HG03457 (cell line): ENCODE measurements around the gene LIX1L.

Experiments
- ATAC-seq: cut with Tn5 transposase; IDR thresholded peaks from one replicate; pipeline ENCODE4 v1.9.1; 2021; ENCODE audit warnings: moderate number of reproducible peaks; ENCODE audit not compliant: unreplicated experiment

The LIX1L gene

DNA sequence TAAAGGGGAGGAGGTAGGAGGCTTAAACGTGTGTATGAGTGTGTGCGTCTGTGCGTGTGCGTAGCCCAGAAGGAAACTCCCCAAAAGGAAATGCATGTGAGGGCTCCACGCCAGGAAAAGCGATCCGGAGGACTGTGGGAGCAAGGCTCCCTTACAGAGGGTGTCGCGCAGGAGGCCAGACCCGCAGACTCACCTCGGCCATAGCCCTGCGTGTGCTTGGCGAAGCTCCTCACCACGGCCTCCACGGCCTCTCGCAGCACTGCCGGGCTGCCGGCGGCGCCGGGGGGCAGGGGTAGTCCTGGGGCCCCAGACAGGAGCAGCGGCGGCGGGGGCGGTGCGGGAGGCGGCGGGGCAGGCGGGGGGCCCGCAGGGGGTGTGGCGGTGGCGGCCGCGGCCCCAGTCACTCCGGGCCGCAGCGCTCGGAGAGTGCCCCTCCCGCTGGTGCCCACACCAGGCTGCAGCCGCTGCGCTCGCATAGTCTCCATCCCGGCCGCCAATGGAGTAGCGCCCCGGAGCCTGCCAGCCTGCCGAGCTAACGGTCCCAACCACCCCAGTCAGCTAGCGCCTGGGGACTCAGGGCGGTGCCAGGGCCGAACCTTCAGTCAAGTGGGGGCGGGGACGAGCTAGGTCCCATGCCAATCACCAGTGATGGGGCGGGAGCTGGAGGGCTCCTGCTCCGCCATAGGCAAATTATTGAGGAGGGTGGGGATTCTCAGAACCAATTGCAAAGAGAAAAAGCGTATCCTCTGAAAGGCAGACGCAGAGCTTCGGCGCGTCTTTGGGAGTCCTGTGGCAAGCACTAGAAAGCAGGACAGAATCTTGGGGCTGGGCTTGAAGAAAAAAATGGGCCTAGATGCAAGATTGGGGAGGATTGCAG, at the start of gene LIX1L:
Gene LIX1L, minus strand, starts transcription at position 575 of the 877 bp plus-strand sequence. Its CDS starts 90 bp downstream, at position 485.
- ATAC-seq, result peak; percentile 74

DNA sequence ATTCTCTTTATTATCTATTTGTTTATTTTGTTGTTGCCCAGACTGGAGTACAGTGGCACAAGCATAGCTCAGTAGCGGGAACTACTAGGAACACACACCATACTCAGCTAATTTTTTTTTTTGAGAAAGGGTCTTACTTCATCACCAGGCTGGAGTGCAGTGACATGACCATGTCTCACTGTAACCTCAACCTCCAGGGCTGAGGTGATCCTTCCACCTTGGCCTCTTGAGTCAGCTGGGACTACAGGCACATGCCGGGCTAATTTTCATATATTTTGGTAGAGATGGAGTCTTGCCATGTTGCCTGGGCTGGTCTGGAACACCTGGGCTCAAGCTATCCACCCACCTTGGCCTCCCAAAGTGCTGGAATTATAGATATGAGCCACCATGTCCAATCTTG, 43.9 kb upstream of the LIX1L start:
- no peak for ATAC-seq

DNA sequence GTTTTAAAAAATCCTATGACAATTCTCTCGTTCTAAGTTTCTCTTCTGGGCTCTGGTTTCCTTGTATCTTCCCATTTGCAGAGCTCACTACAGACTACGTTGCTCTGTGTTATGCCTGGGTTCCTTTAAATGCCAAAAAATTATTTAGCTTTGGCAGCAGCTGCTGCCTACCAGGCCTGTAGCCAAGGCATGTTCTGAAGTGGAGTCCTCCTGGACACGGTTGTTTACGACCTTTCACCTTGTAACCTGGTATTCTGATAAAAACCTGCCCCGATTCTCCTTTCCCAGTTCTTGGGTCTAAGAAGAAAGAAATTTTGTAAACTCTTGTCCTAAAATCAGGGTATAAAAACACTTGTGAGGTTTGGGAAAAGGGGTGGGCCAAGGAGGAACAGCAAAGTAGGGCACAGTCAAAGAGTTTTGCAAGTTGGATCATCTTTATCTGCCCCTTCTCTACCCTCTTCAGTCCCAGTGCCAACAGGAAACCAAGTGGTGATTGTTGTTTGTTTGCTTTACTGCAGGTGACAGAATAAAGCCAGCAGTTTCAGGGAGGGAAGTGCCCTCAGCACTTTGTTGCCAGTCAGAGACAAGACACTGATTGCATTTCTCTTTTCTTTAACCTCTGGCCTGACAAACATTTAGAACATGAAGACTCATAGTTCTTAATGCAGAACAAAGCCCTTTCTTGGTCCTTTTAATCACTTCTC, 41.7 kb upstream of the LIX1L start:
- ATAC-seq, result no peak

DNA sequence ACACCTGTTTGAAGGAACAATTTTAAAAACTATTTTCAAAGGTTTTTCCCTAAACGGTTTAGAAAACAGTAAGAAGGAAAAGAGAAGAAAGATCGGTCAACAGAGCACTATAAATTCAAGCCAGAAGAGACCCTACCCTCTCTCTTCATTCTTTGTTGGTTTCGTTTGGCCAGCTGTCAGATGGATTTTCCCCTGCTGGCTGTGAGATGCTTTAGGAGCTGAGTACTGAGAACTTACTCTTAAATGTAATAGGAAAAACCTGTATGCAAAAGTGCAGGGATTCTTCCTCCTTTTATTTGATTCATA, 39.9 kb upstream of the LIX1L start:
- ATAC-seq, result no peak

DNA sequence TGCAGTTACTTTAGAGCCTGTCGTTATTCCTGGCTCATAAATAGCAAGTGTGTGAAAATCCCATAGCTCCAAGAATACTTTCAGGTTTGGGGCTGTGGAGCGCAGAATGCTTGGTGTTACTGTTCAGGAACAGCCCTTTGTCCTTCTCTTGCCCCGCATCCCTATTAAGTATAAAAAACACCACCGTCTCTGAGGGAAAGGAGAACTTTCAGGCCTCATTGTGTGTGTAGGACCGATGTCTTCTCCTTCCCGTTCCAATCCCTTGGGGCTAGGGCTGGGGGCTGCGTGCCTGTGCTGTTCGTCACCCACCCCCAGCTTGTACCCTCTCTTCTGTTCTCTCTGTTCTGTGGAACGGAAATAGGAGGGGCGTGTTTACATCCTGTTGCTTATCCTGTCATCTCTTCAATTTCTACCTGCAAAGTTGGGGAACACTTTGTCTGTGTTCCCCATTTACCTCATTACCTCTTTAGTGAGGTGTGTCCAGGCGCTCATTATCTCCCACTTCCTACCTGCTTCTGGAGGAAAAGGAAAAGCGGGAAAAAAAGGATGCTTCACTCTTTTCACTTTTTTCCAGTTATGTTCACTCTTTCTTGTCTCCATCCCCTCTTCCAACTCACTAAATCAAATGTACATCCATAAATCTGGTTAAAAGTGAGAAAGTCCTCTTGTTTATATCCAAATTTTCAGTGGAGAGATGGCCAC, 39.4 kb upstream of the LIX1L start:
- no peak for ATAC-seq

DNA sequence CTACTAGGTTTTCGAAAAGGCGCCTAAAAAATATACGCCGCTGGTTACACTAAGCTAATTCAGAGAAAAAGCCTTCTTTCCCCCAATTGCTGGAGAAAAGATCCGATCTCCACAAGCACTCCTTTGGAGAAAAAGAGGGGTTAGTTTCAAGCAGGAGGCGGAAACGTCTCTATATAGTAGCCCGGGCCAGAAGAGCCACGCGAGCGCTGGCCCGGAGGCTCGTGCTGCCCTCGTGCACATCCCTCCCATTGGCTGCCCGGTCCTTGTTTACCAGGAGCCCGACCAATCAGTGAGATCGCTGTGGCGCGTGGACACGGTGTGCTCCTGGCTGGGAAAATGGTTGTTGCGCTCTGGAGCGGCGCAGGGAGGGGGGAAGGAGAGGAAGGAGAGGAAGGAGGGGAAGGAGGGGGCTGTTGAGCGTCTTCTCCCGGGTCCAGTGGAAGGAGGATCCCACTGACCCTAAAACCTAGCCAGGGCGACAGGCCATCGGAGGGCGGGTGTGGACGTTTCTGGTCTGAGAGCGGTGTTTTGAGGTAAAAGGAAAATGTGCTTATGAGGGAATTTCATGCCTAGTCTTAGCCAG, 38.7 kb upstream of the LIX1L start, which contains the start of gene TXNIP:
Gene TXNIP, minus strand, starts transcription at position 147 of the 583 bp plus-strand sequence. CDS start 313 bp downstream, outside the sequence.
- peak; percentile 71 for ATAC-seq

DNA sequence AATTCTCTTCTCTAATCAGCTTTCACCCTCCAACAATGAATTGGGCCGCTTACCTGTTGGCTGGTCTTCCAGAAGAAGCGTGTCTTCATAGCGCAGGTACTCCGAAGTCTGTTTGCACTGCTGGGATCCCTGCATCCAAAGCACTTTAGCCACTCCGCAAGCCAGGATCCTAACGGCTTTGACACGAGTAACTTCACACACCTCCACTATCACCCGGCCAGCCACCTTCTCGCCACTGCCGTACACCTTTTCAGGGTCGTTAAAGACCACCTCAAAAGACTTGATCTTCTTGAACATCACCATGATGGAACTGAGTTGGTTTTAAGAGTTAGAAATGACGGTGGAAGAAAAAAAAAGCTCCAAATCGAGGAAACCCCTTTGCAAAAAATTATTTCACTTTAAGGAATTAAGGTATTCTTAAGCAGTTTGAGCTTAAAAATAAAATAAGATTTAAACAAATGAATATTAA, 38.2 kb upstream of the LIX1L start:
- ATAC-seq, result no peak

DNA sequence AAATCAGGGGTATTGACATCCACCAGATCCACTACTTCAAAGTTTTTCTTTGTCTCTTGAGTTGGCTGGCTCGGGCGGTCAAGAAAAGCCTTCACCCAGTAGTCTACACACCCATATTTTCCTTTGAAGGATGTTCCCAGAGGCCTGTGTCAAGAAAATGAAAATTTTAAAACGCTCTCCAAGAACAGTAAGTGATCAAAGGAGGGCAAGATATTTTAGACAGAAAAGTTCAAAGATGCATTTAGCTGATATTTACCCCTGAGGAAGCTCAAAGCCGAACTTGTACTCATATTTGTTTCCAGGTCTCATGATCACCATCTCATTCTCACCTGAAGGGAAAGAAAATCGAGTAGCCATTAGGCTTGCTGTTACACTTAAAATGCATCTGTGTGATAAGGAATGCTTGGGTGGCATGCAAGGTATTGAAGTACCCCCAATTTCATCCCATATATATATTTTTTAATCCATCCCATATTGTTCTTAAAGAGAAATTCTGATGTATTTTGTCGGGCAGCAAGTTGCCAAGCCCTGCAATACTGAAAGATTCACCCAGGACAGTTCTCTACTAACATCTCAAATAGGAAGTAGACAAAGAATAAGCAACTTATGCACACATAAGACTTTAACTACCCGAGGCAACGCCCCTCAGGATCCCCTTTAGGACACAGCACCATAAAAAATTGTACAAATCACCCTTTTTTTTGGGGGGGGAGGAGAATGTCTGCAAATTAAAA, 37.5 kb upstream of the LIX1L start:
- no peak for ATAC-seq

DNA sequence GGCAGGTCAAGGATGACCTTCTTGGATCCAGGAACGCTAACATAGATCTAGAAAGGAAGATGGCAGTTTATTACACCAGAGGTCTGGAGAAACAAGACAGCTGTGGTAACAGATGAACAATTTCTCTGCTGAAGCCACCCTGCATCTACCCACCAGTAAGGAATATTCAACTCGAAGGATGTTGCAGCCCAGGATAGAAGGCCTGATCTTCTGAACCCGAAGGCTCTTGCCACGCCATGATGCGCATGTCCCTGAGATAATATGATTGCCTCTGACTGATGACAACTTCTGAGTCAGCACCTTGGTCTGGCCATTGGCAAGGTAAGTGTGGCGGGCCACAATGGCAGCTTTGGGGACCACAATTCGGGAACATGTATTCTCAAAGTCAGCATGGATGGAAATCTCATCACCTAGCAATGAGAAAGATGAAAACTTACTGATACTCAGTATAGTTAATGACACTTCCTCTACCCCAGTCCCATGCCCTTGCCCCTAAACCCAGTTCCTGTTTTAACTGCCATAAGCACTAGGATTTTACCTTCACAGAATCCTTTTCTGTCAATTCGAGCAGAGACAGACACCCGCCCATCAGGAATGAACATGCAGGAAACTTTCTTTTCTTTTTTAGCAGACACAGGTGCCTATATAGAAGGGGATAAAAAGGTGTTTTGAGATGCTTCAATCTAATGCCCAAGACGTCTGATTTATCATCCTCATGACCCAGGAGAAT, 36.7 kb upstream of the LIX1L start:
- ATAC-seq, result no peak

DNA sequence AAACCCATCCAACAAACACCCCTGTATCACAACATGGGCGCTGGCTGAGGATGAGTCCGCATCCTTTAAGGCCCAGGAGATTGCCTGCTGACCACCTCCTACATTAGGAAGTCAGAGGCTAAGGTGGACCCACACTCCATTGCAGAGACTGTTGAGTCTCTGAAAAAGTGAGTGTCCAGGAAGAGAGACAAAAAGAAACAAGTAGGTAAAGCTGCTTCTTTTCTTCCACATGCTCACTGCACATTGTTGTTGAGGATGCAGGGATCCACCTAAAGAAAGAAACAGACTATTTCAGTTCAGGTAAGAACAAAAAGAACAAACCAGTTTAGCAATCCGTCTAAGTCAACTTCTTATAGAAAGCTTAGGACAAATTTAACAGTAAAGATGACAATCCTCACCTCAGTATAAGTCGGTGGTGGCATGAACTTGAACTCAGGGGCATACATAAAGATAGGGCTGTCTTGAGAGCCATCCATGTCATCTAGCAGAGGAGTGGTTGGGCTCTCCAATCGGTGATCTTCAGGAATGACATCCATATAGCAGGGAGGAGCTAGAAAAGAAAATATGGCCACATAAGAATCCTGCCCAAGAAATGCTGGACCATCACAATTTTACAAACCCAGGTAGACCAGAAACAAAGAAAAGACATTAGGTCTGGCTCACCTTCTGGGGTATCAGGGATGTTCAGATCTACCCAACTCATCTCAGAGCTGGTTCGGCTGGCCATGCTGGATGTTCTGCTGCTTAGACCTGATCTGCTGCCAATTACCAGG, 36.0 kb upstream of the LIX1L start:
- ATAC-seq, result no peak

DNA sequence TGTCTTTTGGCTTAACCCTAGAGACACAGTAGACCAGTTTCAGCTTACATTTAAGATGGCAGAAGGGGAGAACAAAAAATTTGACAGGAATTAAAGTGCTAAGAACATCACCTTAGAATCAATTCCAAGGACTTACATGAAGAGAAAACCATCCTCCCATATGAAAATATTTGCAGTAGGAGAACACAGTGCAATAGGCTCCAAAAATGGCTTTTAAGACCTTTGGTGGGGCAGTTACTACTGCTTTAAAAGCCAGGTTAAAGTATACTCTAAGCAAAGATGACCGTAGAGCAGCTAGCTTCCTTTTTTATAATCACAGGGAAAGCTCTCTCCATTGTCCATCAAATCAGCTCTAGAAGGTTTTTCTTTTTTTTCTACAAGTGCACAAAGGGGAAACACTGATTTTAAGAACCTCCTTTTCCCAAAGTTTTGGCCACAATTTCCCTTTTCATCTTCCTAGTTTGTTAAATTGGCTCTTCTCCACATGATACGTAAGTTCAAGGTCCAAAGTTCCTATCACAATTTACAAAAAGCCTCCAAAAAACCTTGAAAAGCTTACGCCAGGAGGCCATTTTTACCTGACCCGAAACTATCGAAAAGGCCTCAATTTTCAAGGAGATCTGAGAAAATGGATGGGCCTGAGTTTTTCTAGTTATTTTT, 35.3 kb upstream of the LIX1L start:
- ATAC-seq, result no peak

DNA sequence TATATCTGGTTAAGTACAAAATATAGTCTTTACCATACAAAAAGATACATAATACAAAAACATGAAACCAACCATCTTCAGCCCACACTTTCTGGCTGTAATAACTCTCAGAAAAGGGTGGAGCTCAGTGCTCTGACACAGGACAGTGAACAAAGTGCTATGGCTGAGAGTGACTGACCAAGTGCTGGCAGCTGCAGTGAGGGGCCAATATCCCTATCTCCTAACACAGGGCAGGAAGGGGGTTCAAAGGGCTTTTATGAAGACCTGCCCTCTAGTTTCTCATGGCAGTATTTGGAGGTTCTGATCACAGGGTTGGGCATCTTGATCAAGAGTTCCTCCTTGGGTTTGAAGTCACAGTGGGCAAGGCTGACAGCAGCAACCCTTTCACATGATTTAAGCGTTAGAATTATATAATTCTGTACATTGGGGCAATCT, 34.7 kb upstream of the LIX1L start:
- ATAC-seq, result no peak

DNA sequence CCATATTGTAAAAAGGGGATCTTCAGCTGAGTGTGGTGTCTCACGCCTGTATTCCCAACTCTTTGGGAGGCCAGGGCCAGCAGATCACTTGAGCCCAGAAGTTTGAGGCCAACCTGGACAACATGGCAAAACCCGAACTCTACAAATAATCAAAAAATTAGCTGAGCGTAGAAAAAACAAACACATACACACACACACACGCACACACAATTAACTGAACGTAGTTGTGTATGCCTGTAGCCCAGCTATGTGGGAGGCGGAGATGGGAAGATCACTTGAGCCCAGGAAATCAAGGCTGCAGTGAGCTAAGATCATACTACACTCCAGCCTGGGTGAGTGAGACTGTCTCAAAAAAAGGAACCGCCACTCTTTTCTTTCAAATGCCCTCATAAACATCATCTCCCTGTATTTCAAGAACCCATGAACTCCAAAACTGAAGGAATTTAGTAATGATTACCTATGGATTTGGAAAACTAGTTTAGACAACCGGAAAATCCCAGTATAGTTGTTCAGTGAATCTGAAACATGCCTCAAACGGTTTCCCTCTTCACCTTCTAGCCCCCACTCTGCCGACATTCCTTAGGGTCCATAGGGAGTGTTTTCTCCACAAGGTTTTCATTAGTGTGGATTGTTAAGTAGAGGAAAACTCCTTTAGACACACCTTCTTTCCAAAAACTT, 34.1 kb upstream of the LIX1L start:
- ATAC-seq, result no peak

DNA sequence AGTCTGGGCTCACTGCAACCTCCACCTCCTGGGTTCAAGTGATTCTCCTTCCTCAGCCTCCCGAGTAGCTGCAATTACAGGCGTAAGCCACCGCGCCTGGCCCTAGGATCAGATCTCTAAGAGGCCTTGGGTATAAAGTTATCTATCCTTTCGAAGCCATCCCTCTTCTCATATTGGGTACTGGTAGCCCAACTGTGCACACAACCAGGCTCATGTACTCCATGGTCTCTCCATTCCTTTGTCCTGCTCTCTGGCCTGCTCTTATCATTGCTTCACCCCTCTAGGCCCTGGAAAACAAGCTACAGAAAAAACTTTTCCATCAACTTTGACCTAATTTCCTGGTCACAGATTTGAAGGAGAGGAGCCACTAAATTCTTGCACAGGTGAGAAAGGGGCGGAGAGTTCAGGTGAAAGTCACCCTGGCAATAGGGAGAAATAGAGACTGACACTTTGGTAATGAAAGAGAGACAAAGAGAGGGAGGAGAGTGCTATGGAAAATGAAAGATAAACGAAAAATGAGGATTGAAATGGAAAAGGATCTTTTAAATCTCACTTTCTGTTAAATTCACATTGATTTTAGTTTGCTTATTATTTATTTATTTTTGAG, 32.5 kb upstream of the LIX1L start:
- no peak for ATAC-seq

DNA sequence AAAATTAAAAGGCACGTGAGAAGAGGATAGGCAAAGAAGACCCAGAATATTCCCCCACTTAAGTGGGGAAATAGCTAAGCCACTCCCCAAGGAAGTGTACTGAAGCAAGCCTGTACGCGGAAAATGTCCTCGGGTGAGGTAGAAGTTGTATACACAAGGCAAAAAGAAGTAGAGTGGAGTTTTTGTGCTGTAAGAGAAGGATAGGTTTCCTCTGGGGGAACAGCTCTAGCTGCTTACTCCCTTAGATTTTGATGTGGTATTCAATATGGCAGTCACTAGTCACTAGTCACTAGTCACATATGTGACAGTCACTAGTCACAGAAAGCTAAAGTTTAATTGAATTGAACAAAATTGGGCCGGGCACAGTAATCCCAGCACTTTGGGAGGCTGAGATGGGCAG, 31.0 kb upstream of the LIX1L start:
- ATAC-seq, result no peak

DNA sequence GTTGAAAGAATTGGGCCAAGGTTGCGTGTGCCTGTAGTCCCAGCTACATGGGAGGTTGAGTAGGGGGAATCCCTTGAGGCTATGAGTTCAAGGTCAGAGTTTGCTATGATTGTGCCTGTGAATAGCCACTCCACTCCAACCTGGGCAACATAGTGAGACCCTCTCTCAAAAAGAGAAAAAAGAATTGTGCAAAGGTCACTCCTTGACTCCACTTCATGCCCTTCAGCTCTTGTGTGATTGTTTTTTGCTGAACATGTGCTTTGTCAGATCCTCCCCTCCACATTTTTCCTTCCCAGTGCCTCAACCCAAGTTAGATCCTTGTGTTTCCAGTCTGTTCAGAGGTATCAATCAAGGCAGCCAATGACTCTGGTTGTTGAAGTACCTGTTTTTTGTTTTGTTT, 30.1 kb upstream of the LIX1L start:
- no peak for ATAC-seq

DNA sequence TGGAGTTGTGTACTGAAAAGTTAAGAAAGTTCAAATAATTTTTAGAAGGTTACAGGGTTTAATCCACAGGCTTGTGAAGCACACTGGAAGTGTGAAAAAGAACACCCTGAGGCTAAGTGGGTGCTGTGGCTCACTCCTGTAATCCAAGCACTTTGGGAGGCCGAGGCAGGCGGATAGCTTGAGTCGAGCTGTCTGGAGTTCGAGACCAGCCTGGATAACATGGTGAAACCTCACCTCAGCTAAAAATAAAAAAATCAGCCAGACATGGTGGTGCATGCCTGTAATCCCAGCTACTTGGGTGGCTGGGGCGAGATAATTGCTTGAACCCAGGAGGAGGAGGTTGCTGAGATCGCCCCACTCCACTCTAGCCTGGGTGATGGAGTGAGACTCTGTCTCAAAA, 28.7 kb upstream of the LIX1L start:
- ATAC-seq, result no peak
